Measurements from ENCODE around the gene MRPL36.

MRPL36 gene

GRCh38 chr5:1781726-1782384 is 17.8 kb downstream of the MRPL36 start:
- DNase-seq (ENCODE audit: low spot score): no peak

DNA sequence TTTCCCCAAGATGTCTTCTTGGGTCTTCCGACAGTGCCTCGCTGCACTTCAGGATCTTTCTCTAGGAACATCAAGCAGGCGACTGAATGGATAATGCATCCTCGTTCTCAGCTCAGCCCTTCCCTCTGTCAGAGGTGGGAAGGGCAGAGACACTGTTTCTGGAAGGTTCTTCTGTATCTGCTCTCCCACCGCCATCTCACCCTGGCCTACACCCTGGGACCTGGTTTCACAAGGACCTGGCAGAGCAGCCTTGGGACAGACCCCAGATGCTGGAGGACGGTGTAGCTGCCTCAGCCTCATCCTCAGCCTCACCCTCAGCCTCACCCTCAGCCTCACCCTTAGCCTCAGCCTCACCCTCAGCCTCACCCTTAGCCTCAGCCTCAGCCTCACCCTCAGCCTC is 18.5 kb downstream of the MRPL36 start:
- DNase-seq (ENCODE audit: low spot score): no peak

DNA sequence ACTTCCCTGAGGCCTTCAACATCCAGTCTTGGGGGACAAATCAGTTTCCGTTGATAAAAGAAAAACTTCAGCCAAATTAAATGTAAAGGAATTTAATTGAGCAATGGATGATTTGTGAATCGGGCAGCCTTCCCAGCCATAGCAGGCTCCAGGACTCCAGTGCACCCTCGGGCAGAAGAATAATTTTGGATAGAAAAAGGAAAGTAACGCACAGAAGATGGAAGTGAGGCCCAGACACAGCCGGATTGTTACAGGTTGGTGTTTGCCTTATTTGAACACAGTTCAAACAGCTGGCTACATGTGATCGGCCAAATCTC is 19.1 kb downstream of the MRPL36 start:
- DNase-seq (ENCODE audit: low spot score): no peak

DNA sequence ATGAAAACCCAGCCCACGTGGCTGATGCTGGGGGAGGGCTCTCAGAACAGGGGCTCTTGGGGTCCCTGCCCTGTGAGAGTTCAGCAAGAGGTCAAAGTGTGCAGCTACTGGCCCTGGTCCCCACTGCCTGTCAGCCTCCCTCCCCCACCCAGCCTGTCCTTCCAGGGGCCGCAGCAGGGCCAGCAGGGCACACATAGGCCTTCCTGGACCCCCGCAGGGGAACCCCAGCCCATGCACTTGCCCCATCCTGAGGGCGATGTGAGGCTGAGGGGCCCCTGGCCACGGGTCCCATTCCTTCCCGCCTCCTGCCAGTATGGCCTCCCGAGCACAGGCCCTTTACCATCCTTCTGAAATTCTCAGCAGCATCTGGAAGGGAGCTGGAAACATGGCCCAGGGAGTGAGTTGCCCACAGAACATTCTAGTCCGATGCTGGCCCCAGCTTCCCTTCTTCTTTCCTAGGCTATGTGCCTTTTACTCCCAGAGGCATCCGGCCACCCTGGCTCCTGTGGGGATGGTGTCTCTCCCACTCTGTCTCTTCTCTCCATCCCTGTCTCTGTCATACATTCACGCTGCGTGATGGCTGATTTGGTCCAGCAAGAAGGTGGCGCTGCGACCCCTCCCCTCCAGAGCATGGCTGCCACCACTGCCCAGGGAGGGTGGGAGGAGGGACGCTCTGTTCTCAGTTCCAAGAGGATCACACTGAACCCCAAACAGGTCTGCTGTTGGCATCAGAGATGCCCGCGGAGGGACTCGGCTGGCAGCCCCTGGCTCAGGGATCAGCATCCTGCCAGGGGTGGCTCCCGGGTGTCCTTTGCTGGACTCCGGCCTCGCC is 19.6 kb downstream of the MRPL36 start:
- DNase-seq (ENCODE audit: low spot score): no peak

- no peak for DNase-seq (ENCODE audit: low spot score)
These were observed 20.5 kb downstream of the MRPL36 start for GRCh38 chr5:1779021-1779680.

- DNase-seq (ENCODE audit: low spot score): no peak
These were observed 21.3 kb downstream of the MRPL36 start for GRCh38 chr5:1778138-1779020.

GRCh38 chr5:1777281-1778137 is 22.1 kb downstream of the MRPL36 start:
- DNase-seq (ENCODE audit: low spot score): no peak

DNA sequence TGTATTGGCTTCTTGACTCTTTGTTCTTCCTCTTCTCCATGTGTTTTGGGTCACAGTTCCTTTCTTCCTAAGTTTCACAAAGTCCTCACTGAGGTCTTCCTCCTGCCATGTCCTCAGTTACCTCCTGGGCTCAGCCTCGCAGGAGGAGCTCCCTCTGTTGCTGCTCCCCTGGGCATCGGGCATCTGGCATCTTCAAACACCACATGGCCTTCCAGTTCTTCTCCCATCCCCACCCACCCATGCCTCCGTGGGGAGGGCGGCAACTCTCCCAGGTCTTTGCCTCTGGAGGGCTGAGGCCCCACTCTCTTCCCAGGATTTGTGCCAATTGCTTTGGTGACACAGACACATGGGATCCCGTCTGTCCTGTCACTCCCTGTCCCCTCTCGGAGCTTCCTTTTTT is 22.8 kb downstream of the MRPL36 start:
- DNase-seq (ENCODE audit: low spot score): no peak

- DNase-seq (ENCODE audit: low spot score): peak; percentile 51
These were observed 27.0 kb downstream of the MRPL36 start for GRCh38 chr5:1772634-1773033.

- DNase-seq (ENCODE audit: low spot score): no peak
These were observed 28.2 kb downstream of the MRPL36 start for GRCh38 chr5:1771149-1772065.

GRCh38 chr5:1770443-1770802 is 29.2 kb downstream of the MRPL36 start:
- no peak for DNase-seq (ENCODE audit: low spot score)

- DNase-seq (ENCODE audit: low spot score): no peak
These were observed 29.7 kb downstream of the MRPL36 start for GRCh38 chr5:1769752-1770442.

GRCh38 chr5:1769017-1769640 is 30.5 kb downstream of the MRPL36 start:
- DNase-seq (ENCODE audit: low spot score): no peak

GRCh38 chr5:1768283-1769000 is 31.2 kb downstream of the MRPL36 start:
- DNase-seq (ENCODE audit: low spot score): no peak

- DNase-seq (ENCODE audit: low spot score): no peak
These were observed 31.9 kb downstream of the MRPL36 start for GRCh38 chr5:1767524-1768282.

DNA sequence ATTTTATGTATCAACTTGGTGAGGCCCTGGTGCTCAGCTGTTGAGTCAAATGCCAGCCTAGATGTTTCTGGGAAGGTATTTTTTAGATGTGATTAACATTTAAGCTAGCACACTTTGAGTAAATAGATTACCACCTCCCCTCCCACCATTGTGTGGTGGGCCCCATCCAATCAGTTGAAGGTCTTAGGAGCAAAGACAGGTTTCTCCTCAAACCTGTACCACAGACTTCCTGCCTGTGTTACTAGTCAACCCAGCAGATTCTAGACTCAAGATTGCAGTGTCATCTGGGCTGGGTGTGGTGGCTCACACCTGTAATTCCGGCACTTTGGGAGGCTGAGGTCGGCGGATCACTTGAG is 33.8 kb downstream of the MRPL36 start:
- no peak for DNase-seq (ENCODE audit: low spot score)

GRCh38 chr5:1765141-1765879 is 34.3 kb downstream of the MRPL36 start:
- no peak for DNase-seq (ENCODE audit: low spot score)

Measured in D341Med (cell line).